ENCODE results near the gene LRRC1.

DNA sequence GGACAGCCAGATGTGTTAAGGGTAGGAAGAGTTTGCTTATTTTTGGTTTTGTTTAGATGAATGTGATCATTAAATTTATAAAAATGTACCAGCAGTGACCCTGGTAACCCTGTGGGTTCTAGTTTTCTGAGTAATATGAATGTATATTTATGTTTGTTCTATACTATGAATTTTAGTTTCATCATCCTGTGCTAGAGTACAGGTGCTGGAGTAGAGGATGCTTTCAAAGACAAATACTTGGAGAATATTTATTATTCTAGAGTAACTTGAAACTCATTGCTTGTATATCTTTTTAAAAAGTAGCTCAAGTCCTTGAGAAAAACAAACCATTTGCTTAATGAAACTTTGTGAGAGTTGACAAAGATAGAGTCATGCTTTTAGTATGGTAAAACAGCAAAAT is 7.8 kb downstream of the LRRC1 start:
- TF ChIP-seq, protein P1, sequence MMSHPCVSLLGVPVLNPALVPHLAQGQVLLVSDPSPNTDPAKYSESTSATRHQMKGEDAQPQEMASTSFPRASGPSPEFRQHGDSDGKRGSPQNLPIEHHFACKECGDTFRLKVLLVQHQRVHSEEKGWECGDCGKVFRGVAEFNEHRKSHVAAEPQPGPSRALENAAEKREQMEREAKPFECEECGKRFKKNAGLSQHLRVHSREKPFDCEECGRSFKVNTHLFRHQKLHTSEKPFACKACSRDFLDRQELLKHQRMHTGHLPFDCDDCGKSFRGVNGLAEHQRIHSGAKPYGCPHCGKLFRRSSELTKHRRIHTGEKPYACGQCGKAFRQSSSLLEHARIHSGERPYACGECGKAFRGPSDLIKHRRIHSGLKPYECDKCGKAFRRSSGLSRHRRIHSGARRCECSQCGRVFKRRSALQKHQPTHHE (CRISPR knock-in tag; IDR thresholded peaks at IDR 0.05; ENCODE audit: borderline replicate concordance), result no peak
- TF ChIP-seq POLR2AphosphoS5 (IDR thresholded peaks at IDR 0.05; ENCODE audit: low read depth, low read length), result no peak

Data from HepG2 (cell line).